K562 (cell line): ENCODE results near the gene P2RX5. TPM values are rescaled to one million over a fixed set of nuclear protein-coding genes. Genes with fewer than 3 reads are reported as not detected.

Source experiments
- ATAC-seq: fragments of 200-7000 bp; cut with Tn5 transposase; 3 replicates; pipeline ENCODE4 v1.9.1; 2020; ENCODE audit warnings: moderate library complexity
- BruUV-seq: library from RNA; stranded (reverse); fragments of 400-500 nt; replicated peaks from 2 replicates; lab custom pipeline; 2021; lab: Mats Ljungman, UMichigan
- CTCF ChIA-PET: fragments of 300-600 bp; formaldehyde crosslinking; extraction: SDS; loops from one replicate; lab custom pipeline; 2021; ENCODE audit warnings: low intra/inter-chr PET ratio; lab: Yijun Ruan, JAX
- POLR2A ChIA-PET: fragments of 300-600, 350-650 bp; sonication (Branson Sonifier 250); formaldehyde crosslinking; extraction: SDS; loops from one replicate; lab custom pipeline; 2021; ENCODE audit warnings: antibody characterized with exemption, inconsistent platforms; lab: Yijun Ruan, JAX
- DNase-seq, 4 experiments: peaks; one replicate each; pipeline versions ENCODE4 v3.0.0 to v3.0.0-alpha.2; 2011 to 2018; ENCODE audit warnings: low spot score in 3 of 4, mixed read lengths in 3 of 4; ENCODE audit errors: extremely low read depth in 1 of 4
- FAIRE-seq: peaks from 2 replicates; lab custom pipeline; 2011; peaks lifted over from hg19 to GRCh38; lab: Jason Lieb, UNC
- H2AFZ ChIP-seq: 2 replicates; pipeline ENCODE4 v1.6.0; 2011; ENCODE audit warnings: low read depth, low read length, control low read depth, inconsistent platforms
- H3K27ac ChIP-seq: fragments of 200-600 bp; 3 replicates; pipeline ENCODE4 v1.8.0; 2011; ENCODE audit warnings: low read depth, mild to moderate bottlenecking, control low read depth, inconsistent platforms, low read length, moderate library complexity, mixed read lengths; ENCODE audit errors: extremely low read depth
- H3K27me3 ChIP-seq, 2 experiments: fragments of 300-600 bp in 1 of 2; 2 replicates in 1 of 2; 3 replicates in 1 of 2; pipeline versions ENCODE4 v1.6.0 to v1.8.0; 2011; ENCODE audit warnings: inconsistent platforms in 2 of 2, low read length in 2 of 2, mild to moderate bottlenecking in 1 of 2, mixed read lengths in 1 of 2, moderate library complexity in 1 of 2; ENCODE audit not compliant: control insufficient read depth in 2 of 2, insufficient read depth in 2 of 2
- H3K36me3 ChIP-seq: fragments of 300-600 bp; 3 replicates; pipeline ENCODE4 v1.8.0; 2011; ENCODE audit warnings: mild to moderate bottlenecking, low read length, inconsistent platforms; ENCODE audit not compliant: control insufficient read depth, insufficient read depth
- H3K4me1 ChIP-seq, 2 experiments: fragments of 200-600 bp in 1 of 2; replicated peaks in 1 of 2; 2 replicates in 1 of 2; 3 replicates in 1 of 2; pipeline versions ENCODE4 v1.5.1 to v1.8.0; 2011; ENCODE audit warnings: inconsistent platforms in 2 of 2, low read length in 2 of 2, mild to moderate bottlenecking in 1 of 2, mixed read lengths in 1 of 2, moderate library complexity in 1 of 2; ENCODE audit not compliant: control insufficient read depth in 2 of 2, insufficient read depth in 2 of 2
- H3K4me2 ChIP-seq: 2 replicates; pipeline ENCODE4 v1.6.1; 2011; ENCODE audit warnings: low read length, control low read depth, inconsistent platforms, mixed read lengths; ENCODE audit not compliant: insufficient read depth
- H3K4me3 ChIP-seq: fragments of 200-600 bp; sonication (generic), shearing (Covaris generic); 2 replicates; pipeline ENCODE4 v1.5.1; 2016; ENCODE audit warnings: control low read depth, inconsistent platforms
- H3K79me2 ChIP-seq: fragments of 200-600 bp; 3 replicates; pipeline ENCODE4 v1.8.0; 2011; ENCODE audit warnings: low read length, inconsistent platforms; ENCODE audit not compliant: control insufficient read depth, insufficient read depth
- H3K9ac ChIP-seq, 2 experiments: 2 replicates each; pipeline versions ENCODE4 v1.6.0 to v1.6.1; 2011; ENCODE audit warnings: low read depth in 2 of 2, low read length in 2 of 2, control low read depth in 1 of 2, inconsistent platforms in 1 of 2, mild to moderate bottlenecking in 1 of 2, mixed read lengths in 1 of 2; ENCODE audit not compliant: insufficient read depth in 1 of 2
- H3K9me1 ChIP-seq: one replicate; pipeline ENCODE4 v1.6.0; 2011; ENCODE audit warnings: inconsistent platforms, mild to moderate bottlenecking, low read length, moderate library complexity; ENCODE audit not compliant: control insufficient read depth, insufficient read depth
- H3K9me3 ChIP-seq: replicated peaks from 2 replicates; pipeline ENCODE4 v1.5.1; 2011; ENCODE audit warnings: low read depth, low read length, inconsistent platforms; ENCODE audit not compliant: control insufficient read depth, insufficient read depth
- H4K20me1 ChIP-seq: replicated peaks from 2 replicates; pipeline ENCODE4 v1.6.1; 2011; ENCODE audit warnings: low read length, inconsistent platforms, mixed read lengths; ENCODE audit not compliant: control insufficient read depth, insufficient read depth
- ARID3A ChIP-seq: IDR thresholded peaks from 2 replicates; pipeline ENCODE4 v1.6.1; 2012; ENCODE audit warnings: low read depth, low read length, improper control_type of control experiment, borderline replicate concordance
- BHLHE40 ChIP-seq: IDR thresholded peaks from 2 replicates; pipeline ENCODE4 v1.6.1; 2011; ENCODE audit warnings: low read length, improper control_type of control experiment
- CUX1 ChIP-seq: fragments of 200-800 bp; sonication (Bioruptor generic); IDR thresholded peaks from 2 replicates; pipeline ENCODE4 v1.6.1; 2016; ENCODE audit warnings: missing genetic modification characterization, missing compliant biosample characterization
- MCM7 ChIP-seq, 2 experiments: fragments of 450-650 bp; IDR thresholded peaks; 2 replicates each; pipeline ENCODE4 v1.6.1; 2016 to 2018
- POLR2H ChIP-seq: IDR thresholded peaks from 2 replicates; pipeline ENCODE4 v1.6.1; 2016; ENCODE audit warnings: missing genetic modification characterization, low read depth, mild to moderate bottlenecking, control low read depth, missing compliant biosample characterization, moderate library complexity
- RFX7 ChIP-seq: fragments of 250-450 bp; sonication (Bioruptor Pico); IDR thresholded peaks from 2 replicates; pipeline ENCODE4 v1.5.1; 2021; ENCODE audit warnings: mild to moderate bottlenecking
- TOE1 ChIP-seq, 2 experiments: fragments of 450-650 bp in 1 of 2; sonication (generic) in 1 of 2; formaldehyde crosslinking in 1 of 2; IDR thresholded peaks; 2 replicates each; pipeline versions ENCODE4 v1.7.1 to v1.8.0; 2016 to 2022; ENCODE audit warnings: borderline replicate concordance in 2 of 2, mild to moderate bottlenecking in 2 of 2, antibody characterized with exemption in 1 of 2, inconsistent platforms in 1 of 2, low read depth in 1 of 2, missing genetic modification reagents in 1 of 2, moderate library complexity in 1 of 2
- ZKSCAN1 ChIP-seq: fragments of 150-350 bp; IDR thresholded peaks from 2 replicates; pipeline ENCODE4 v1.6.1; 2016; ENCODE audit warnings: low read depth, low read length
- ZNF3 ChIP-seq: fragments of 250-450 bp; sonication (Bioruptor Pico); IDR thresholded peaks from 2 replicates; pipeline ENCODE4 v1.5.0; 2021; ENCODE audit warnings: mild to moderate bottlenecking, moderate library complexity
- ZNF766 ChIP-seq: fragments of 200-800 bp; sonication (Bioruptor generic); conservative IDR thresholded peaks from 2 replicates; pipeline ENCODE4 v1.6.1; 2016; ENCODE audit warnings: missing genetic modification characterization, missing compliant biosample characterization
- WGBS: fragments of 100-300 bp; shearing (Covaris generic); methylation state at CpG from one replicate; pipeline ENCODE4 v1.1.6; 2016; ENCODE audit warnings: low coverage, mixed read lengths; ENCODE audit not compliant: insufficient coverage; ENCODE audit errors: missing lambda C conversion rate; 5-methylcytosine and 5-hydroxymethylcytosine counted together
- in situ Hi-C: fragments of 300-500 bp; cut with MboI; formaldehyde crosslinking; loops from 4 replicates; pipeline ENCODE4 v1.15.0; 2018; ENCODE audit warnings: inconsistent platforms, mixed read lengths
- intact Hi-C: fragments of 100-400 bp; cut with micrococcal nuclease; formaldehyde crosslinking; loops from 2 replicates; pipeline ENCODE4 v1.14.2; 2022
- polyA plus RNA-seq, 8 experiments: library from polyadenylated mRNA; depleted of rRNA in 4 of 8; stranded (reverse) in 5 of 8; unstranded in 3 of 8; fragments of >200 nt; fragmentation: Nextera tagmentation in 2 of 8; fragmentation: Illumina TruSeq in 1 of 8; extraction: Ambion mirVana in 2 of 8; extraction: Trizol in 1 of 8; gene quantifications; 2 replicates each; pipeline versions ENCODE4 v1.2.1 to v1.2.3, GENCODE V29; 2011 to 2014; ENCODE audit warnings: inconsistent platforms in 1 of 8, missing spikeins in 1 of 8
- total RNA-seq, 7 experiments: library from RNA; depleted of rRNA in 6 of 7; stranded (reverse); fragments of >200 nt in 6 of 7; fragmentation: Illumina TruSeq in 2 of 7; extraction: Trizol in 2 of 7; gene quantifications; 2 replicates each; pipeline versions ENCODE4 v1.2.1 to v1.2.3, GENCODE V29; 2011 to 2021; ENCODE audit warnings: low replicate concordance in 1 of 7
- TF ChIP-seq, protein P1 (sequence below): fragments of 450-650 bp; IDR thresholded peaks from 2 replicates; pipeline ENCODE4 v1.6.1; 2017; ENCODE audit warnings: antibody characterized with exemption, mild to moderate bottlenecking

P2RX5 gene
- total and polyA plus RNA-seq, 9 of the 15 experiments (the other 6 are each of a cell fraction or from before 2014, with no cell fraction given): 0.31 to 4.0 (median 1.3) TPM

DNA sequence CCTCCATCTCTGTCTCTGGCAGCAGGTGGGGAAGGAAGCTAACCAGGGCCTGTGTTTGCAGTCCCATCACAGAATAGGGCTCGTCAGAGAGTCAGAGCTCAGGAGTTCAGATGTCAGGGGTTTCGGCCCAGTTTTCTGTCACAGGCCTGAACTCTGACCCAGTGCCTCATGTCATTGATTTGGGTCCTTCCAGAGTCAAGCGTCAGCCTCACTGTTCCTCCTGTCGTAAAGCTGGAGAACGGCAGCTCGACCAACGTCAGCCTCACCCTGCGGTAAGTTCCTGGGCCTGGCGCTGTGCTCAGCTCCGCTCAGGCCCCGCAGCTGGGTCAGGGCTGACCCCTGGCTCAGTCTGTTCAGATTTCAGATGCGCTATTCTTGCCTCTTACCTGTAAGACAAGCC lies 48.7 kb downstream of the P2RX5 start:
- ATAC-seq (no peak), FAIRE-seq (no peak), DNase-seq (no peak)
- Histone ChIP-seq H3K4me3 (no peak overlapping the region), H3K36me3 (no peaks in the 10 kb centered on the region), H3K9me1 (no peaks in the 10 kb centered on the region), H3K4me1 (peaks cover 0 to 6% of the 10 kb centered on the region in 2 experiments; a peak in 1 of 5 replicates), H3K9me3 (no peaks in the 10 kb centered on the region), H3K27ac (no peak overlapping the region), H3K9ac (peak overlapping the region in 1 of 2 experiments; percentile 35; a peak in 1 of 4 replicates), H3K79me2 (no peaks in the 10 kb centered on the region), H3K27me3 (no peaks in the 10 kb centered on the region), H3K4me2 (no peak overlapping the region), H4K20me1 (no peaks in the 10 kb centered on the region), H2AFZ (no peak overlapping the region)
- ChIA-PET POLR2A (interaction anchor here (0.9 kb wide), 1 partner anchor 20 kb away, joined by 3 read pairs; no protein-coding TSS in a partner anchor), CTCF (interaction anchor here (0.6 kb wide), 1 partner anchor 45 kb away, joined by 3 read pairs; no protein-coding TSS in a partner anchor)
- in situ Hi-C loops: no loop called here
- 72% methylated on average over 7 of the region's 12 CpGs for WGBS
- intact Hi-C loops: no loop called here
- BruUV-seq: no TSS peak
- TF ChIP-seq RFX7 (CRISPR knock-in tag) (no peak), ARID3A (no peak), CUX1 (CRISPR knock-in tag) (no peak), MCM7 (IDR thresholded peaks at IDR 0.05) (no peak), ZNF766 (CRISPR knock-in tag) (no peak), POLR2H (no peak), BHLHE40 (no peak), ZNF3 (no peak), ZKSCAN1 (no peak), TOE1 (IDR thresholded peaks at IDR 0.05; ENCODE audit: borderline replicate concordance) (no peak), TOE1 (CRISPR knock-in tag; IDR thresholded peaks at IDR 0.05; ENCODE audit: borderline replicate concordance, low read depth) (no peak)
- TF ChIP-seq, protein P1, sequence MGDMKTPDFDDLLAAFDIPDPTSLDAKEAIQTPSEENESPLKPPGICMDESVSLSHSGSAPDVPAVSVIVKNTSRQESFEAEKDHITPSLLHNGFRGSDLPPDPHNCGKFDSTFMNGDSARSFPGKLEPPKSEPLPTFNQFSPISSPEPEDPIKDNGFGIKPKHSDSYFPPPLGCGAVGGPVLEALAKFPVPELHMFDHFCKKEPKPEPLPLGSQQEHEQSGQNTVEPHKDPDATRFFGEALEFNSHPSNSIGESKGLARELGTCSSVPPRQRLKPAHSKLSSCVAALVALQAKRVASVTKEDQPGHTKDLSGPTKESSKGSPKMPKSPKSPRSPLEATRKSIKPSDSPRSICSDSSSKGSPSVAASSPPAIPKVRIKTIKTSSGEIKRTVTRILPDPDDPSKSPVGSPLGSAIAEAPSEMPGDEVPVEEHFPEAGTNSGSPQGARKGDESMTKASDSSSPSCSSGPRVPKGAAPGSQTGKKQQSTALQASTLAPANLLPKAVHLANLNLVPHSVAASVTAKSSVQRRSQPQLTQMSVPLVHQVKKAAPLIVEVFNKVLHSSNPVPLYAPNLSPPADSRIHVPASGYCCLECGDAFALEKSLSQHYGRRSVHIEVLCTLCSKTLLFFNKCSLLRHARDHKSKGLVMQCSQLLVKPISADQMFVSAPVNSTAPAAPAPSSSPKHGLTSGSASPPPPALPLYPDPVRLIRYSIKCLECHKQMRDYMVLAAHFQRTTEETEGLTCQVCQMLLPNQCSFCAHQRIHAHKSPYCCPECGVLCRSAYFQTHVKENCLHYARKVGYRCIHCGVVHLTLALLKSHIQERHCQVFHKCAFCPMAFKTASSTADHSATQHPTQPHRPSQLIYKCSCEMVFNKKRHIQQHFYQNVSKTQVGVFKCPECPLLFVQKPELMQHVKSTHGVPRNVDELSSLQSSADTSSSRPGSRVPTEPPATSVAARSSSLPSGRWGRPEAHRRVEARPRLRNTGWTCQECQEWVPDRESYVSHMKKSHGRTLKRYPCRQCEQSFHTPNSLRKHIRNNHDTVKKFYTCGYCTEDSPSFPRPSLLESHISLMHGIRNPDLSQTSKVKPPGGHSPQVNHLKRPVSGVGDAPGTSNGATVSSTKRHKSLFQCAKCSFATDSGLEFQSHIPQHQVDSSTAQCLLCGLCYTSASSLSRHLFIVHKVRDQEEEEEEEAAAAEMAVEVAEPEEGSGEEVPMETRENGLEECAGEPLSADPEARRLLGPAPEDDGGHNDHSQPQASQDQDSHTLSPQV: no peak
